IMR-90 (cell line): Measurements from ENCODE around the gene C16orf90.

Source experiments
- BHLHE40 ChIP-seq: fragments of 150-350 bp; IDR thresholded peaks from 2 replicates; pipeline ENCODE4 v1.6.1; 2016; ENCODE audit warnings: mild to moderate bottlenecking, low read depth, low read length
- CEBPB ChIP-seq: IDR thresholded peaks from 2 replicates; pipeline ENCODE4 v1.6.1; 2012; ENCODE audit warnings: low read depth, low read length, improper control_type of control experiment
- MAFK ChIP-seq: IDR thresholded peaks from 2 replicates; pipeline ENCODE4 v1.6.1; 2012; ENCODE audit warnings: low read depth, low read length, improper control_type of control experiment
- MAZ ChIP-seq: IDR thresholded peaks from 2 replicates; pipeline ENCODE4 v1.6.1; 2012; ENCODE audit warnings: low read depth, mild to moderate bottlenecking, low read length, improper control_type of control experiment, moderate library complexity, borderline replicate concordance
- MXI1 ChIP-seq: IDR thresholded peaks from 2 replicates; pipeline ENCODE4 v1.6.1; 2012; ENCODE audit warnings: low read depth, mild to moderate bottlenecking, low read length, moderate library complexity, borderline replicate concordance
- NFE2L2 ChIP-seq: fragments of 150-350 bp; IDR thresholded peaks from 2 replicates; pipeline ENCODE4 v1.6.1; 2016; ENCODE audit warnings: low read depth, mild to moderate bottlenecking, low read length
- POLR2A ChIP-seq: IDR thresholded peaks from 2 replicates; pipeline ENCODE4 v1.6.1; 2012; ENCODE audit warnings: mild to moderate bottlenecking, low read depth, low read length
- RAD21 ChIP-seq: IDR thresholded peaks from 2 replicates; pipeline ENCODE4 v1.6.1; 2012; ENCODE audit warnings: low read length, improper control_type of control experiment
- RCOR1 ChIP-seq: IDR thresholded peaks from 2 replicates; pipeline ENCODE4 v1.6.1; 2012; ENCODE audit warnings: mild to moderate bottlenecking, low read length, improper control_type of control experiment; ENCODE audit not compliant: insufficient replicate concordance
- RFX5 ChIP-seq: IDR thresholded peaks from 2 replicates; pipeline ENCODE4 v1.8.0; 2012; ENCODE audit warnings: low read depth, mild to moderate bottlenecking, low read length, moderate library complexity
- SMC3 ChIP-seq: fragments of 150-350 bp; IDR thresholded peaks from 2 replicates; pipeline ENCODE4 v1.6.1; 2016; ENCODE audit warnings: low read depth, mild to moderate bottlenecking, antibody characterized with exemption, low read length, moderate library complexity
- TF ChIP-seq, protein P1 (sequence below): conservative IDR thresholded peaks from 2 replicates; pipeline ENCODE4 v1.5.1; 2012; ENCODE audit warnings: mild to moderate bottlenecking, low read depth, low read length, improper control_type of control experiment
- TF ChIP-seq, protein P2 (sequence below): fragments of 150-350 bp; IDR thresholded peaks from 2 replicates; pipeline ENCODE4 v1.6.1; 2016; ENCODE audit warnings: low read depth, mild to moderate bottlenecking, low read length, moderate library complexity, borderline replicate concordance
- TF ChIP-seq, protein P3 (sequence below): fragments of 150-350 bp; IDR thresholded peaks from 2 replicates; pipeline ENCODE4 v1.6.1; 2017; ENCODE audit warnings: mild to moderate bottlenecking, antibody characterized with exemption, low read length, low read depth

DNA sequence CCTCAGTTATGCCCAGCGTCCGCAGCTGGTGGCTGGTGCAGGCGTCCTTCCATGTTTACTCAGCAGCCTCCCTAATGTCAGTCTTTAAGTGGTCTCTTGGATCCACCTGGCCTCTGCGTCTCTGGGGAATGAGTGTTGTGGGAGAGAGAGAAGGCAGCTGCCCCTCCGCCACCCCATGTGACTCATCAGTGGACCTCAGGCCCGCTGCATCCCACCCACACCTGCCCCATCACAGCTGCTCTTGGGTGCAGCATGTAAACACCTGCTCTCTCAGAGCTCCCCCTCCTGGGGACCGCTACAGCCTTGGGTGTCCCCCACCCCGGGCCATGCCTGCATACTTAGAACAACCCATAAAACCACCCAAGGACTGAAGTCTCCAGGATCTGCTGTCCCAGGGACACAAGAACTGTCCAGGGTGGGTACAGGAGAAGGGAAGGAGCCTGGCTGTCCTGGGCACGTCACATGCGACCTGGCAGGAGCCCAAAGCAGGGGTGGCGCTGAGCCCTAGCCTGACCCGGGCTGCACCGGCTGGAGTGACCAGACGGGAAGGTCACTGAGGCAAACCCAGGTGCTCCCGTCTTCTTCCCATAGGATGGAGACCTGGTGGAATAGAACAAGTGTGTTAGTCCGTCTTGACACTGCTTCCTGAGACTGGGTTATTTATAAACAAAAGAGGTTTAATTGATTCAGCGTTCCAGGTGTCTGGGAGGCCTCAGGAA, 4.2 kb downstream of the C16orf90 start:
- TF ChIP-seq, protein P1, sequence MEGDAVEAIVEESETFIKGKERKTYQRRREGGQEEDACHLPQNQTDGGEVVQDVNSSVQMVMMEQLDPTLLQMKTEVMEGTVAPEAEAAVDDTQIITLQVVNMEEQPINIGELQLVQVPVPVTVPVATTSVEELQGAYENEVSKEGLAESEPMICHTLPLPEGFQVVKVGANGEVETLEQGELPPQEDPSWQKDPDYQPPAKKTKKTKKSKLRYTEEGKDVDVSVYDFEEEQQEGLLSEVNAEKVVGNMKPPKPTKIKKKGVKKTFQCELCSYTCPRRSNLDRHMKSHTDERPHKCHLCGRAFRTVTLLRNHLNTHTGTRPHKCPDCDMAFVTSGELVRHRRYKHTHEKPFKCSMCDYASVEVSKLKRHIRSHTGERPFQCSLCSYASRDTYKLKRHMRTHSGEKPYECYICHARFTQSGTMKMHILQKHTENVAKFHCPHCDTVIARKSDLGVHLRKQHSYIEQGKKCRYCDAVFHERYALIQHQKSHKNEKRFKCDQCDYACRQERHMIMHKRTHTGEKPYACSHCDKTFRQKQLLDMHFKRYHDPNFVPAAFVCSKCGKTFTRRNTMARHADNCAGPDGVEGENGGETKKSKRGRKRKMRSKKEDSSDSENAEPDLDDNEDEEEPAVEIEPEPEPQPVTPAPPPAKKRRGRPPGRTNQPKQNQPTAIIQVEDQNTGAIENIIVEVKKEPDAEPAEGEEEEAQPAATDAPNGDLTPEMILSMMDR, result no peak
- TF ChIP-seq POLR2A (no peak), RFX5 (no peak), MAZ (no peak), MXI1 (no peak), CEBPB (no peak), RAD21 (no peak), SMC3 (no peak), MAFK (no peak), NFE2L2 (no peak), RCOR1 (no peak), BHLHE40 (no peak)
- TF ChIP-seq, protein P2, sequence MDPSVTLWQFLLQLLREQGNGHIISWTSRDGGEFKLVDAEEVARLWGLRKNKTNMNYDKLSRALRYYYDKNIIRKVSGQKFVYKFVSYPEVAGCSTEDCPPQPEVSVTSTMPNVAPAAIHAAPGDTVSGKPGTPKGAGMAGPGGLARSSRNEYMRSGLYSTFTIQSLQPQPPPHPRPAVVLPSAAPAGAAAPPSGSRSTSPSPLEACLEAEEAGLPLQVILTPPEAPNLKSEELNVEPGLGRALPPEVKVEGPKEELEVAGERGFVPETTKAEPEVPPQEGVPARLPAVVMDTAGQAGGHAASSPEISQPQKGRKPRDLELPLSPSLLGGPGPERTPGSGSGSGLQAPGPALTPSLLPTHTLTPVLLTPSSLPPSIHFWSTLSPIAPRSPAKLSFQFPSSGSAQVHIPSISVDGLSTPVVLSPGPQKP, result no peak
- TF ChIP-seq, protein P3, sequence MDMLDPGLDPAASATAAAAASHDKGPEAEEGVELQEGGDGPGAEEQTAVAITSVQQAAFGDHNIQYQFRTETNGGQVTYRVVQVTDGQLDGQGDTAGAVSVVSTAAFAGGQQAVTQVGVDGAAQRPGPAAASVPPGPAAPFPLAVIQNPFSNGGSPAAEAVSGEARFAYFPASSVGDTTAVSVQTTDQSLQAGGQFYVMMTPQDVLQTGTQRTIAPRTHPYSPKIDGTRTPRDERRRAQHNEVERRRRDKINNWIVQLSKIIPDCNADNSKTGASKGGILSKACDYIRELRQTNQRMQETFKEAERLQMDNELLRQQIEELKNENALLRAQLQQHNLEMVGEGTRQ, result no peak
